ENCODE measurements around the gene LBR.

The LBR gene

GRCh38 chr1:225418598-225418997 lies 9.2 kb downstream of the LBR start (continued):
- no peak for TF ChIP-seq ZNF692 (tag by site-specific recombination; IDR thresholded peaks at IDR 0.05)

GRCh38 chr1:225418059-225418458 lies 9.8 kb downstream of the LBR start:
- CTCF ChIA-PET = interaction anchor here (0.7 to 1.4 kb wide), 7 partner anchors 8 to 72 kb away, joined by 3 to 7 read pairs (median 3); no protein-coding TSS in a partner anchor
- peaks cover 79 to 90% of the 10 kb centered on the region in 2 experiments for H3K36me3 ChIP-seq (ENCODE audit: control insufficient read depth in 2 of 2, insufficient read depth in 1 of 2, low read length in 2 of 2)
- peak overlapping the region; percentile 9; the same call in 1 of the 2 replicates for H3K27ac ChIP-seq (ENCODE audit: extremely low read depth, low read depth, low read length)
- H3K4me1 ChIP-seq (ENCODE audit: control insufficient read depth, insufficient read depth, low read length) = peaks cover 13% of the 10 kb centered on the region; the same call in 1 of the 2 replicates
- no peaks in the 10 kb centered on the region for H3K9me3 ChIP-seq (ENCODE audit: control insufficient read depth, insufficient read depth, low read depth, low read length)
- POLR2A ChIA-PET = no interaction called here
- TF ChIP-seq ZSCAN18 (tag by site-specific recombination; IDR thresholded peaks at IDR 0.05) (no peak), ZNF223 (tag by site-specific recombination; IDR thresholded peaks at IDR 0.05) (no peak), ZNF155 (tag by site-specific recombination; IDR thresholded peaks at IDR 0.05) (no peak), ZNF362 (tag by site-specific recombination; IDR thresholded peaks at IDR 0.05) (no peak), ZNF175 (tag by site-specific recombination; IDR thresholded peaks at IDR 0.05) (no peak), ZNF18 (tag by site-specific recombination; IDR thresholded peaks at IDR 0.05) (no peak), ZSCAN23 (tag by site-specific recombination; IDR thresholded peaks at IDR 0.05) (no peak), ZNF423 (tag by site-specific recombination; IDR thresholded peaks at IDR 0.05) (no peak), ZNF529 (tag by site-specific recombination; IDR thresholded peaks at IDR 0.05; ENCODE audit: insufficient replicate concordance) (no peak), ZNF280C (tag by site-specific recombination; IDR thresholded peaks at IDR 0.05) (no peak), GFI1B (tag by site-specific recombination; IDR thresholded peaks at IDR 0.05) (peak; percentile 59; the same call in 1 of the 2 replicates), WT1 (tag by site-specific recombination; IDR thresholded peaks at IDR 0.05) (peak; percentile 55; the same call in 1 of the 2 replicates), OVOL3 (tag by site-specific recombination; IDR thresholded peaks at IDR 0.05) (no peak)
- no peak overlapping the region for H3K4me3 ChIP-seq (ENCODE audit: low read depth, low read length)

Measured in HEK293 (cell line).